ENCODE data around the gene IFNA7.
"Not testable (repeated sequence)": the region's sequence is repeated elsewhere in the genome, so short reads cannot be mapped to it uniquely, and the experiment has no call there.

The IFNA7 gene

DNA sequence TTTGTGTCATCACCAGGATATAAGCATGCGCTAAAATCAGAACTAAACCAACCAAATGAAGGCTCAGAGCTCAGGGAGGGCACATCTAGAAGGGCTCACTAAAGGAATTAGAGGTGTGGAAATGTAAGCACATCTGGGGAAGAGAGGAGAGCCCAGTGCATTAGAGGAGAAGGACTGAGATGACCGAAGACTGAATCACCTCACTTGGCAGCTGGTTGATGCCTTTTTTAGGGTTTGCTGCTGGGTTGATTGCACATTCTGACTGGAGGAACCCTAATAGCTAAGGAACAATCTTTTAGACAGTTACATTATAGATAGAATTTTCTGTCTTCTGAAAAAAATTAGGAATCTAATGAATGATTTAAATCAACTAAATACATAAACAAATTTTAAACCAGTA, 27.3 kb downstream of the IFNA7 start:
- no peak for DNase-seq

DNA sequence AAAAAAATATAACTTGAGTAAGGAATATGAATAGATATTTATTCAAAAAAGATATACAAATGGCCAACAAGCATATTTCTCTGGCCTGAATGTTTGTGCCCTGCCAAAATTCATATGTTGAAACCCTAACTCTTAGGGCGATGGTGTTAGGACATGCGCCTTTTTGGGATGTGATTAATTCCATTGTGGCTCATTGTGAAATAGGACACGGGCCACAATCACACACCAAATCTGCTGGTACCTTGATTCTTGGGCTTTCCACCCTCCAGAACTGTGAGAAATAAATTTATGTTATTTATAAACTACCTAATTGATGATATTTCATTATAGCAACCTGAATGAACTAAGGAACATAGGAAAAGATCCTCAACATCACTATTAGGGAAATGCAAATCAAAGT, 29.8 kb downstream of the IFNA7 start:
- no peak for DNase-seq

DNA sequence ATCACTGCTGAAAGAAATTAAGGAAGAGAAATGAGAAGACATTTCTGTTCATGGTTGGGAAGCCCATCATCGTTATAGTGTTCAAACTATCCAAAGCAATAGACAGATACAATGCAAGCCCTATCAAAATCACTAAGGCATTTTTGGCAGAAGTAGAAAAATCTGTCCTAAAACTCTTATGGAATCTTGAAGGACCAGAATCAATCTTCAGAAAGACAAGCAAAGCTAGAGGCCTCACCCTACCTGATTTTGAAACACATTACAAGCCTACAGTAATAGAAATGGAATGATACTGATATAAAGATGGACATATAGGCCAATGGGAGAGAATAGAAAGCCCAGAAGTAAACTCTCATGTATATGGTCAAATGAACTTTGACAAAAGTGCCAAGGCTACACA, 30.7 kb downstream of the IFNA7 start:
- no peak for DNase-seq

DNA sequence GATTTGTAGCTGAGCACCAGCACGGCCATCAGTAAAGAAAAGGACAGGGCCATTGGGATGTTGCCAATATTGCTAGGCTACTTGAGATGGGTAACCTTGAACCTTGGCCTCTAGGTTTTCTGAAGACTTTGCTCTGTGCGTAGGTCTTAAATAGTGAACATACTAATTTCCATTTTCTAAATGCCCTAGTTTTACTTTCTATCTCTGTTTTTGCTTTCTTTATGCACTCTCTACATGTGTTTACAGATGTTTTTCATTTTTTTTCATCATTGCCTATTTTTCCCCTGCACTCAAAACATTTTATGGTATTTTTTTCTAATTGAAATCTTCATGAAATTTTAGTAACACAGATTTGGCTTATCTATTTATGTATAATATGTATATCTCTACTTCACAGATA, 35.4 kb downstream of the IFNA7 start, which contains the start of gene IFNA21:
Gene IFNA21, minus strand, starts transcription at position 101 of the 400 bp plus-strand sequence. Its CDS starts 48 bp downstream, at position 53.
- DNase-seq: not testable (repeated sequence)

DNA sequence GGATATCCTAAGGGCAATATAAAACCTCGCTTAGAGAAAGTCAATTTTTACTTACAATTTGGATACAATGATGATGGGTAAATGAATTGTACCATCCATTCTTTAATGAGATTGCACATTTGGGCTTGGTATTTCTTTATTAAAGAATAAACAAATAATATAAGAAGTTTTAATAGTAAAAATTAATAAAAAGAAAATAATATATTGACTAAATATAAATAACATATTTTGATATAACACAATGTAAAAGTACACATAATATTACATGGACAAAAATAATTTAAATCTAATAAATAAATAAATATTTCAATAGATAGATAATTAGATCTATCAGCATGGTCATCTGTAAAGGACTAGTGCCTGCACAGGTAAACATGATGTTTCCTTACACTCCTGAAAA, 36.5 kb downstream of the IFNA7 start:
- DNase-seq: no peak

DNA sequence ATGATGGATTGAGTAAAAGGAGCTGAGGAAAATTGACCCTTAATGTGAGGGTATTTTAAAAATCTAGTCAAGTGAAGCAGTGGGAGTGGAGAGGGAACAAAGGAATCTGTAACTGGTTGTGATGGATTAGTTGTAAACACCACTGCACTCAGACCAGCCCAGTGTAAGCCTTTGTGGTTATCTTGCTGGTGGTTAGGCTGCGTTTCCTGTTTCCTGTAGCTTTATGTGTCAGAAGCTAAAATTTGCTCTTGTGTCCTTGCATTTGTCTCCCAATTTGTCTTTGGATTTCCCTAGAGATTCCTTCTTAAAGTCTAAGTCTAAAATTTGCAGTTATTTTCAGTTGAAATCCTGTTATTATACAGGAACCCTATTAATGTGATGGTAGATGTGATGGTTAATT, 41.8 kb downstream of the IFNA7 start:
- peak; percentile 22 to 64 (median 50) for DNase-seq

DNA sequence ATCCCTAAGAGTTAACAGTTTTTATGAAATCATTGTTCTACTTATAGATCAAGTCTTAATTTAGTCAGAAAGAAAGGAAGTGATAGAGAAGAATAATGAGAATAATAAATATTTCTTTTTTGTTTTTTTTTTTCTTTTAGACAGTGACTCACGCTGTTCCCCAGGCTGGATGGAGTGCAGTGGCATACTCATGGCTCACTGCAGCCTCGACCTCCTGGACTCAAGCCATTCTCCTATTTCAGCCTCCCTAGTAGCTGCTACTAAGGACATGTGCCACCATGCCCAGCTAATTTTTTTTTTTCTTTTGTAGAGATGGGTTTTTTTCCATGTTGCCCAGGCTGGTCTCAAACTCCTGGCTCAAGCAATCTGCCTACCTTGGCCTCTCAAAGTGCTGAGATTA, 46.5 kb downstream of the IFNA7 start:
- peak in 1 of 3 donors; percentile 16 for DNase-seq

DNA sequence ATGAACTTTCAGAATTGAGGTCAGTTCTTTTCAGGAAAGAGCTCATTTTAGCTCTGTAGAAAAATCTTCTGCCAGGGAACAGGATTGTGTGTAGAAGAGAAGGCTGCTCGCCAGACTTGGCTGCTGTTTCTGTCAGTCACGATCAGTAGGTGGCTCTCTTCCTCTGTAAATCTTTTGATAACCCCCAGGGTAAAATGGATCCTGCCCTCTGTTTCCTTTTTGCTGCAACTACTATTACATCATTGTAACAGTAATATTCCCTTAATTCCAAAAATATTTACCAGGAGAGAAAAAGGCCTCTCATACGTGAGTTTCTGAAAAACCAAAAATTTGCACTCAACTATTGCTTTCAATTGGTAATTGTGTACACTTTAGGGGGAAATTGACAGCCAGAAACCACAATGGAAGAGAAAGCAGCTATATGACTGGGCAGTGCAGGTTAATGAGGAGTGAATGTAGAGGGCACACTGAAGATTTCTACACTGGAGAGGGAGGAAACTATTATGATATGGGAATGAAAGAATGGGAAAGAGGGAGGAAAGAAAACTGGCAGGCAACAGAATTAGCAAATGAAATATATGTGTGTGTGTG, 47.9 kb downstream of the IFNA7 start:
- DNase-seq: peak; percentile 29 to 47 (median 37)

DNA sequence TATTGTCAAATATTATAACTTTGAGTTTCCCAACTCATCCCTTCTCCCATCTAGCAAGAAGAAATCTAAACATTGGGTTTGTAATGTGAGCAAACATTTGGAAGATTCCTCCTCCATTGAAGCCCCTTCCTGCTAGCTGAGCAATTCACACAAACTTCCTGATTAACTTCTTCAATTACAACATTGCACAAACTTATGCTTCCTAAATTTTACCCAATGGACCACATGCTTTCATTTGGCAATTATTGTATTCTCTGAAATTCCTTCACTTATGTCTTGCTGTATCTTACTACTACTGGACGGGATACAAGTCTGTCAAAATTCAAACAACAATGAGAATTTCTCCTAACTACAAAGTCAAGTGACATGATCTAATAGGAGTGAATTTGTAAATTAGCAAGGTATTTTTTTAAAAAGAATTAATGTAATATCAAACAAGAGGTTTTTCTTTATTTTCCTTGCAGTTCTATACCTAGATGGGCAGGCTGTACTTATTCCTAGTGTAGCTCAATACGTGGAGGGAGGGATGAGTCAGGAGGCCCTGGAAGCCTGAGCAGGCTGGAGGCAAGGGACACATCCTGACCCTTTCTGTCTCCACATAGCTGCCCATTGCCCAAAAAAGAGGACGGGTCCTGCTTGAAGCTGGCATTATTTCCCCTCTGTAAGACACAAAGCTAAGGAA, 48.5 kb downstream of the IFNA7 start:
- DNase-seq: peak; percentile 35 to 66 (median 58)

Data from suppressor macrophage treated with lipopolysaccharide for 1 hour (primary cell).